NAMALWA (cell line): ENCODE measurements around the gene PRKCE.
A peak's percentile ranks its signal among the peaks of the same experiment; 100 is the strongest.
"Not testable (repeated sequence)": the region's sequence is repeated elsewhere in the genome, so short reads cannot be mapped to it uniquely, and the experiment has no call there.

Source experiments
- DNase-seq: peaks from one replicate; pipeline ENCODE4 v3.0.0-alpha.2; 2015; ENCODE audit warnings: low spot score

Gene PRKCE

DNA sequence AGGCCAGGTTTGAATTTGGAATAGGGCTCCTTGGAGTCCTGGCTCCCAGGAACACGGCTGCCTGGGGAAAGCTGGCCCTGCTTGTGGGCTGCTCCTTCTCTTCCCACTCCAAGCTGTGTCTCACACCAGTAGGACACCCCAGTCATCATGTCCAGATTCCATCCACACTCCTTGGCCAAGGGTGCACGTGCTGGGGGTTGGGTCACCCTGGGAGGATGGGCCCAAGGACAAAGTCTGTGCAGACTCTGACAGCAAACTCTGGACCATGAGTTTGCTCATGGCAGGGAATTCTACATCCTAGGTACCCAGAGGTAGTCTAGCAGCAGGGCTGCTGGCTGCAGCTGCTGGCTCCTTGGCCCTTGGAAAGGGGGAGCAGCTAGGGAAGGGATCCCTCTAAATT, 543.4 kb downstream of the PRKCE start:
- no peak for DNase-seq

DNA sequence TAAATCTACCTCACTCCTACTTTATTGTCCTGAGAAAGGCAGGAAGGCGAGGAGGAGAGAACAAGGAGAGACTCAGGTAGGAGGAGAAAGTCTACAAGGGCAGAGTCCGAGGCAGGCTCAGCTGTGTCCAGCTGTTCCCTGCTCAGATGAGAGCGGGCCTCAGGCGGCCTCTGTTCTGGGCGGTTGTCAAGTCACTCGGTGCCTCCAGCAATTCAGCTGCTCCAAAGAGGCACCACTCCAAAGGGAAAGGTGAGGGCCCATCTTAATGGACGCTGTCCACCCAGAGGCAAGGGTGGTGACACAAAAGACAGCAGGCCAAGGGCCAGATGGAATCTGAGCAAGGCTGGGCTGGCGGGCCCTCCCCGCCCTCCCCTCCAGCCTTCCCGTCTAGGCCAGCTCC, 544.3 kb downstream of the PRKCE start:
- no peak for DNase-seq

DNA sequence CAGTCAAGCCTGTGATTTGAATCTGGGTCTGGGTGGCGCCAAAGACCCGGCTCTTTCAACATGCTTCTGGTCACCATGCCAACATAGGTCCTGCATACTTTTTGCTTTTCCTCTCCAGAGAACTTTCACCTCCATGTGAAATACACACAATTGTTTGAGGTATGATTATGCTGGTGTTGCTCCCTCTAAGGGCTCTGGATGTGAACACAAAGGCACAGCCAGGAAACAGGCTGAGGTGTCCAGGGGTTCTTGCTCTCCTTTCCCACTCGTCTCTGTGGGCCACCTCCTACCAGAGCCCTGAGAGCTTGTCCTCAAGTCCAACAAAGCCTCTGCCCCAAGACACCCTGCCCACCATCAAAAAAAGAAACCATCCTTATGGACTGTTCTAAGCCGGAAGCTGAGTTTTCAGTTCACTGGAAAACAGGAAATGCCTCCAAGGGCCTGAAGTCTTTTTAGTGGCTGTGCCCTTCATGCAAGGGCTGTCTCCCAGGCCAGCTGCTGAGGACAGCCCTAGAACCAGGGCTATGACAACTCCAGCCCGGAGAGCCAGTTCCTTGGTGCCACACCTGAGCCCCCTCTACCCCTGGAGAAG, 545.5 kb downstream of the PRKCE start:
- no peak for DNase-seq

DNA sequence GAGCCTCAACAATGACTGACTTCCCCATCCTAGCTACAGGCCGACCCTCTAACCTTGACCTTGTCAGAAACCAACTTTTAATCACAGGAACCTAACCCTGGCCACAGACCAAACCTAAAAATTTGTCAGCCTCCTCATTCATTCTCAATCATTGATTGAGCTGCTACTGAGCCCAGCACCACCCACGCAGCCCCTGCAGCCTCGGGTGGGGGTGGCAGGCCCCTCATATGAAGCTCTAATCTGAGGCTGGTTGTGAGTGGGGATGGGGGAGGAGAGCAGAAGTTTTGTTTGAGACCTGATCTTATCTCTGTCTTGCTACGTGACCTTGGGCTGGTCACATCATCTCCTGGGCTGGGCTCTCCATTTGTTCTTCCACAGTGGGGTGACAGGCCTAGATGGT, 546.2 kb downstream of the PRKCE start:
- no peak for DNase-seq

DNA sequence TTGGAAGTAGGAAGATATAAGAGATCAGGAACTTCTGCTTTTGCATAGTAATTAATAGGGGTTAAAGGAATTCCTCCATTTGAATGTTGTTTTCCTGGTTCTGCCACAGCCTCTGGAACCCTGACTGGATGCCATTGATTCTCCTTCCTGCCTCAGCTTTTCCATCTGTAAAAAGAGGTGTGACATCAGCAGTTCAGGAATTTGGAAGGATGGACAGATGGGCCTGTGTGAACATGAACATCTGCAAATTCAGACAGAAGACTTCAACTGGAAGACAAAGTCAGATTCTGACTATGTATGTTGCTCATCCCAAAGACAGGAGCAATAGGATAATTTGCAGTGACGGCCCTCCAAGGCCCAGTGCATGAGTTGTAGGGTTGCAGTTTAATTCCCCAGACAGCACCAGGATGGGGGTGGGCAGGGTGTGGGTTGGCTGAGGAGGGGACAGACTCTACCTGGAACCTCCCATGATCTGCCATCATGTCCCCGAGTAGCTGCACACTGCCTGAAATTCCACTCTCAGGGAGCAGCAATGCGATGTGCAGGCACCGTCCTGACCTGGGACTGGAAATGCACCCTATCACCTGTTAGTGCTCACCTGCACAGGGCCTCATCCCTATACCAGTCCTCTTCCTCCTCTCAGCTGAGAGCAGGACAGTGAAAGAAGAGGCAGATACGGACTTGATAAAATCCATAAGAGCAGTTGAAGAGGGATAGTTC, 546.8 kb downstream of the PRKCE start:
- no peak for DNase-seq

DNA sequence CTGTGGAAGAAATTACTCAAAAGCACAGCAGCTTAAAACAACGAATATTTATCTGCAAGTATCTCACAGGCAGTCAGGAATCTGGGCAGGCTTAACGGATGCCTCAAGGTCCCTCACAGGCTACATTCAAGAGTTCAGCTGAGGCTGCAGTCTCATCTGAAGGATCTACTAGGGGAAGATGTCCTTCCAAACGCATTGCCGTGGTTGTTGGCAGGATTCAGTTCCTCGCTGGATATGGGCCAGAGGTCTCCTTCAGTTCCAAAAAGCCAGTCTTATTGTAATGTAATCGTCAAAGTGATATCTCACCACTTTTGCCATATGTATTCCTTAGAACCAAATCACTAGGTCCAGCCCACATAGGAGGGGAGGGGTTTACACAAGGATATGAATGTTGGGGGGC, 547.5 kb downstream of the PRKCE start:
- DNase-seq = no peak

DNA sequence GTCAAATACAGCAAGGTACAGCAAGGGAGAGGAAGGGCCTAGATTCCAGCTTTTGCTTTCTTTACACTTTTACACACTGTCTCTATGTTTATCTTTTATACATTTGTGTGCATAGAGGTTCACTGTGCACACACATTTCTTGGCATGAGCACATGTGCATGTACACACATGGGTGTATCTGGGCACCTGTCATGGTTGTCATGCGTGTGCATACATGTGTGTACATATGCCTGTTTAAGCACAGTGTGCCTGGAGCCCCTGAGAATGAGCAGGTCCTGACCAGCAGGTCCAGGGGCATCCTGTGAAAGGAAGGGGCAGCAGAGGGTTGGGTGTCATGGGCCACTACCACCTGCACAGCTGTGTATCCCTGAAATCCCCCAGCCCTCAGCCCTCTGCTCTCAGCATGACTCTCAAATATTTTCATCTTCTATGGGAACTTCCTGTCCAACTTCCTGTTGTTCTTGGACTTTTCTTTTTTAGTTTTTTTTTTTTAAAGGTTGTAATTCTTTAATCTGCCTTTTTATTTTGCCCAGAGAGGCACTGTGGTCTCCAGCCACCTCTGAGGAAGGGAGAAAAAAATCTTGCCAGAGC, 548.7 kb downstream of the PRKCE start:
- DNase-seq = peak; percentile 6

DNA sequence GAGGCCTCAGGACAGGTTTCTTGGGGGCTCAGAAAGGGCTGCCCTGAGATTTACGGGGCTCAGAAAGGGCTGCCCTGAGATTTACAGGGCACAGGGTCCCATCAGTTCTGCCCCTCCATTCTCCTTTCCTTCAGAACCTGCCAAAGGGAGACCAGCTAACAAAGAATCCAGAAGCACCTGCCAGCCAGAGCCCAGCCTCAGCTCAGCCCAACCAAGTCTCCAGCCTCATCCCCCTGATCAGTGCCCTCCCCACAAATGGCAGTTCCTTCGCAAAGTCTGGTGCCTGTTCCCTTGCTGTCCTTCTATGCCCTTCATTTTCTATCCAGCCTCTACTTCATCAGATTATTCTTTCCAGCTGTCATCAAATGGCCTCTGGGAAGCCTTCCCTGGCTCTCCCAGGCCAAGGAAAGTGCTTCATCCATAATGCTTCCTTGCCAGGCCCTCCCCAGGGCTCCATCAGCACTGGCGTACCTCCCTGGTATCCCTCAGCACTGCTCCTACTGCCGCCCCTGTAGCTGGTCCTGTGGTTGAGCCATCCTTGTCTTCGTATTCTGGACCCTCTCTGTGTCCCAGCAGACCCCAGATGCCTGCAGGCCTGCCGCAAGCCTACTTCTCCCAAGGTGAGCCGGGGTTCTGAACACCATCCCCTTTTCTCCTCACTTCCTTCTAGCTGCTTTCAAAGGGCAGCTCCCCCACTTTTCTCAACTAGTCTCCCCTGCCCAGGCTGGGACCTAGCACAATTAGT, 549.6 kb downstream of the PRKCE start:
- no peak for DNase-seq

DNA sequence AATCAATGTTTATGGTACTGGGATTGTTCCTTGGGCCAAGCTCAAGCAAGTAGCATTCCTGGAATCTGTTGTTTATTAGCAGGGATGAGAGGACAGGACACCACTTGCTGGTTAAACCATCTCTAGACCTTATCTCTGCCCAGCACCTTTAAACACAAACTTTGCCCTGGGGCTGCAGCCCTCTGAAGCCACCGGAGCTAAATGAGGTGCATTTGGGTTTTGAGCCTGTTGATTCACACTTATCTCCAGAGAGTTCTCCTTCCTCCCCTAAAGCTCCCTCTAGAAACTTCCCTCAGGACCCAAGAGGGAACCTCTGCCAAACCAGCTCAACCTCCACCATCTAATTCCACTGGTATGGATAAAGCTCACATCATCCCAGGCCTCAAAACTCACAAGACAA, 551.0 kb downstream of the PRKCE start:
- DNase-seq = no peak

DNA sequence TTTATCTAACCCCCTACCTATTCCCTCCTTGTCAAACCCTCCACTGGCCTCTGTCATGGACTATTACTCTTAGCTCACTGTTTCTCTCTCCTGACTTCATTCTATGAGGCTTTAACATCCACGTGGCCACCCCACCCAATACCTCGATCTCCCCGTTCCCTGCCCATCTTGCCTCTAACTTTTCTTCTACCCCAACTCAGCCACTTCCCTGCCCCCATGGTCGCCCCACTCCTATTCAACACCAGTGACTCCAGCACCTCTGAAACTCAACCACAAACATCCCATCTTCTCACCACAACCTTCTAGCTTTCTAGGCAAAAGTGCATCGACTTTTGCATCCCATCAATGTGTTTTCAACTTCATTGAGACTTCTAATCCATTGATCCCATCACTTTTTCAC, 551.5 kb downstream of the PRKCE start:
- no peak for DNase-seq

DNA sequence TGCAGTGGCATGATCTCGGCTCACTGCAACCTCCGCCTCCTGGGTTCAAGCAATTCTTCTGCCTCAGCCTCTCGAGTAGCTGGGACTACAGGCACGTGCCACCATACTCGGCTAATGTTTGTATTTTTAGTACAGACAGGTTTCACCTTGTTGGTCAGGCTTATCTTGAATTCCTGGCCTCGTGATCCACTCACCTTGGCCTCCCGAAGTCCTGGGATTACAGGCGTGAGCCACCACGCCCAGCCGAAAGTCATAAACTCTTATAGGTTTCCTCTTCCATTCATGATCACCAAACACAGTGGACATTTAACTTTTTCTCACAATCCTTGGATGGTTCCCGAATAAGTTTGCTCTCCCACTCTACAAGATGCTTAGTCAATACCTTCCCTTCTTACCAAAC, 552.2 kb downstream of the PRKCE start:
- DNase-seq = not testable (repeated sequence)

DNA sequence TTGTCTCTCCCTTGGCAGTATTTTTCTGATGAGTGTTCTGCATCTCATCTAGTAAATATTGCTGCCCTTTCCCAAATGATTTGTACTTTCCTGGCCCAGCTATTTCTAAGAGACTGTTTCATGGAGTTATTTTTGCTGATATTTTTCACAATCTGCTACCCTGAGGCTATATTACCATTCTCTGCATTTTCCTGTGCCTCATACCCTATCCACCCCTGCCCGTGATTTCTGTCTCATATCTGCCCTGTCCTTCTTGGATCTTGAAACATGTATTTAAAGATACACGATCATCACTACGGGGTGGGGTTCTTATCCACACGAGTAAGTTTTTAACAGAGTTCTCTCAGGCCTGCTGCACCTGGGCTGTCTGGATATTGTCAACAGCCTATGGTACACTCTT, 556.1 kb downstream of the PRKCE start:
- no peak for DNase-seq

DNA sequence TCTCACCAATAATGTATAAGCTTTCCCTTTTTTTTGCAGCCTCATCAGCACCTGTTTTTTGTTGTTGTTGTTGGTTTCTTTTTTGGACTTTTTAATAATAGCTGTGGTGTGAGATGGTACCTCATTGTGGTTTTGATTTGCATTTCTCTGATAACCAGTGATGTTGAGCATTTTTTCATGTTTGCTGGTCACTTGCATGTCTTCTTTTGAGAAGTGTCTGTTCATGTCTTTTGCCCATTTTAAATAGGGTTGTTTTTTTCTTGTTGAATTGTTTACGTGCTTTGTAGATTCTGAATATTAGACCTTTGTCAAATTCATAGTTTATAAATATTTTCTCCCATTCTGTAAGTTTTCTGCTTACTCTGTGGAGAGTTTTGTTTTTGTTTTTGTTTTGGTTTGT, 557.3 kb downstream of the PRKCE start:
- no peak for DNase-seq

DNA sequence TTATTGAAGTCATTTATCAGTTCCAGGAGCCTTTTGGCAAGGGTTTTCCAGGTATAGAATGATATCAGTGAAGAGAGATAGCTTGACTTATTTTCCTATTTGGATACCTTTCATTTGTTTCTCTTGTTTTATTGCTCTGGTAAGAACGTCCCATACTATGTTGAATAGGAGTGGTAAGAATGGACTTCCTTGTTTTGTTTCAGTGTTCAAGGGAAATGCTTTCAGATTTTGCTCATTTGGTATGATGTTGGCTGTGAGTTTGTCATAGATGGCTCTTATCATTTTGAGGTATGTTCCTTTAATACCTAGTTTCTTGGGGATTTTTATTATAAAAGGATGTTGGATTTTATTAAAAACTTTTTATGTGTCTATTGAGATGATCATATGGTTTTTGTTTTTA, 558.6 kb downstream of the PRKCE start:
- DNase-seq = no peak

DNA sequence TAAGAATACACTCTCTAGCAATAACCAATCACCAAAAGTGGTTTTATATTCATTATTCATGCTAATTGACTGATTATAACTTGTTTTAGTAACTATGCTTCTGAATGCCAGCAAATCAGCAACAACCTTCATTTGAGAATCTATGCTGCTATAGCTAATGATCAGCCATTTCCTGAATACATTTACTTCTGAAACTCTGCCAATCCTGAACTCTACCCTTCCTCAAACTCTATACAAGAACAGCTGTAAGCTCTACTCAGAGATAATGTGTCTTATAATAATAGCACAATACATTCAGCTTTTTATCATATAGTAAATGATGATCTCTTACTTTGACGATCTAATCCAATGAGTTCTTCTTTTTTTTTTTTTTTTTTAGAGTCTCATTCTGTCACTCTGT, 560.0 kb downstream of the PRKCE start:
- no peak for DNase-seq

DNA sequence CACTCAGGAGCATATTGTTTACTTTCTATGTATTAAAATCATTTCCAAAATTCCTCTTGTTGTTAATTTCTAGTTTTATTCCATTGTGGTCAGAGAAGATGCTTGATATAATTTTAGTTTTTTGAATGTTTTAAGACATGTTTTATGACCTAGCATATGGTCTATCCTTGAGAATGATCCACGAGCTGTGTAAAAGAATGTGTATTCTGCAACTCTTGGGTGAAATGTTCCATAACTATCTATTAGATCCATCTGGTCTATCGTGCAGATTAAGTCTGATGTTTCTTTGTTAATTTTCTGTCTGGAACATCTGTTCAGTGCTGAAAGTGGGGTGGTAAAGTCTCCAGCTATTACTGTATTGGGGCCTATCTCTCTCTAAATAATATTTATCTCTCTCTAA, 562.4 kb downstream of the PRKCE start:
- DNase-seq = no peak

DNA sequence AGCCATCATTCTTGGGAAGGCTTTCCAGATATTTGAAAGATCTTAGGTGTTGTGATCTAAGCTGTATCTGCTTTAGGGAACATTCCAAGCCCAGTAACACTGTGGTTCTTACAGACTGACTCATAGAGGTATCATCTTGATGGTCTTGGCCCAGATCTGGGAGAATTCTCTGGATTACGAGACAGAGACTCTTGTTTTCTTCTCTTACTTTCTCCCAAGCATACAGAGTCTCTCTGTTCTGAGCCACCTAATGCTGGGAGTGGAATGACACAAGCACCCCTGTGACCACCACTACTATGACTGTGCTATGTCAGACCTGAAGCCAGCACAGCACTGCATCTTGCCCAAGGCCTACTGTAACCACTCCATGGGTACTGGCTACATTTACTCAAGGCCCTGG, 564.7 kb downstream of the PRKCE start:
- DNase-seq = no peak

DNA sequence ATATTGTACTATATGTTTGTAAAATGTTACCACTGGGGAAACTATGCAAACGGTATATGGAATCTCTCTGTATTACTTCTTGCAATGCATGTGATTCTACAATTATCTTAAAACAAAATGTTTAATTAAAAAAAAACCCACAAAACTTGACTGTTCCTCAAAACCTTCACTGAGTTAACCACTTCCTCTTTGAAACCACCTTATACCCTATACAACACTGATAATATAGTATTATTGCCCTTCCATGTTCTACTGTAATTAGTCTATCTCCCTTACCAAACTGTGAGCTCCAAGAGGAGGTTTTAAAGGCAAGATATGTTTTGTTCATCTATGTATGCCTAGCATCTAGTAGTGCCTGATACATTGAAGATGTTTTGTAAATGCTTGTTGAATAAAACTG, 572.0 kb downstream of the PRKCE start:
- DNase-seq = not testable (repeated sequence)

DNA sequence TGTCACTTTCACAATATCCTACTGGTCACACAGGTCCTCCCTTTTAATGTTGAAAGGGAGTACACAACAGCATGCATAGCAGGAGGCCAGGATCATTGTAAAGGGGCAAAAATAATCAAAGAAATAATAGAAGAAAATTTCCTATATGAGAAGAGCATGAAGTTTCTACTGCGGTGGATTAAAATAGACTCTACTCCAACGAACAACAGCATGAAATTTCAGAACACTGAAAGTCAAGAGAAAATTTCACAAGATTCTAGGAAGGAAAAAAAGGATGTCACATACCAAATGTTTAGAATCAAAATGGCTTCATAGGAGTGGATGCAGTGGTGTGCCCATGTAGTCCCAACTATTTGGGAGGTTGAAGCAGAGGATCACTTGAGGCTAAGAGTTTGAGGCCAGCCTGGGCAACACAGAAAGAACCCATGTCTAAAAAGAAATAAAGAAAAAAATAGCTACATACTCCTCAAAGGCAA, 573.7 kb downstream of the PRKCE start:
- no peak for DNase-seq

DNA sequence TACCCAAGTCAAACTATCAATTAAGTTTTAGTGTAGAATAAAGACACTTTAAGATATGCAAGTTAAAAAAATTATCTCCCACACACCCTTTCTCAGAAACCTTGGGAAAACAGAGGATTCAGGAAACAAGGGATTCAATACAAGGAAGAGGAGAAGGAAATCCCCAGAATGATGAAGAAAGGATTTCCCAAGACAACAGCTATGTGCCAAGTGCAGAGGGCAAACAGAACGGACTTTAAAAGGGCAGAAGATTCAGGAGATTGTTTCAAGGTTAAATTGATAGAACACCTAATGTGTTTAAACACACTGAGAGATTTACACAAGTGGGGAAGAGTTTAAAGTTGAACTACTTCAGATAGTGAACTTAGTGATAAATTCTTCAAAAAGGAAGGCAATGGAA, 574.3 kb downstream of the PRKCE start:
- DNase-seq = no peak

DNA sequence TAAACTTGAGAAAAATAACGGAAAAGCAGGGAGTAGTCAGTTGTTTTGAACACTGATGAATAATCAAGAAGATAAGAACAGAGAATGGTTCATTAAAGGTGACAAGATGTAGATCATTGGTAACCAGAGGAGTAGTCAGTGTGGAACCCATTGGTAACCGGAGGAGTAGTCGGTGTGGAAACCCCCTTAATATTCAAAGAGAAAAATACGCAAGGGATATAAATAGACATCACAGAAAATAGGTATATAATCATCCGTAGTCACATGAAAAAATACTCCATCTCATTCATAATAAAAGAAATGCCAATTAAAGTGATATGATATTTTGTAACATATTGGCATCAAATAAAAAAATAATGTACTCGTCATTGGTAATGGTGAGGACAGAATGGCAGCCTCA, 575.1 kb downstream of the PRKCE start:
- DNase-seq = no peak

DNA sequence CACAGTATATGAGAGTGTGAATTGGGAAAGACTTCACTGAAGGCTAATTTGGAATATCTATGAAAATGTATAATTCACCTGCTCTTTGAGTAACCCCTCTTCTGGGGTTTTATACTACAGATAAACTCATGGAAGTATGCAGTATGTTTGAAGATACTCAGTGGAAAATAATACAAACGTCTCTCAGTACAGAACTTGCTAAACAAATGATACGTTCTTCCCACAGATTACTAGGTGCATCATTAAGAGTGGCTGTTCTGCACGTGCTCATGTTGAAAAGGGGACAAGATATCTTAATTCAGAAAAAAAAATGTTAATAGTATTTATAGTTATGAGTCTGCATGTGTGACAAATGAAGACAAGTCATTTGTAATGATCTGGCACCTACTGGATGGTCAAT, 575.5 kb downstream of the PRKCE start:
- no peak for DNase-seq

DNA sequence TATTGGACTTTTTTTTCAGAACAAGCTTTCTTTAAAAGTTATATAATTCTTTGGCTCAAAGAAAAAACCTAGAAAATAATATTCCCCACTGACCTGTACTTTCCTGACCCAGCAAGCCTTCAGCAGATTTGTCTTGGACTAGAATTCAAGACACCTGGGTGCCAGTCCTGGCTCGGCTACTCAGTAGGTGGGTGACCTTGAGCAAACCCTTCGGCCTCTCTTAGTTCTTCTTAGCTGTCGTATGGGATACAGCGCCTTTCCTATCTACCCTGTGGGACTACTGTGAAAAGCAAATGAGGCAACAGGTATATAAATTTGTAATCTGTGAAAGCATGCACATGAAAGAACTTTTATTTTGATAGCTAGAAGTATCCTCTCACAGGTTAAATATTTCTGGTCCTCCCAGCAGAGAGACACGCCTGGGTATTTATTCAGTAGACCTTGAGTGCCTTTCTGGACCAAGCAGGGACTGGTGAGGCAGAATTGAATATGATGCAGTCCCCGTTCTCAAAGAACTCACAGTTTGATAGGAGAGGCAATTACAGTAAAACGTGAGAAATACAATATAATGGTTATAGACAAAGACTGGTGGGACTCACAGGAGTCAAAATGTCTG, 576.3 kb downstream of the PRKCE start:
- no peak for DNase-seq
